Measurements from ENCODE around the gene B4GALT1.

DNA sequence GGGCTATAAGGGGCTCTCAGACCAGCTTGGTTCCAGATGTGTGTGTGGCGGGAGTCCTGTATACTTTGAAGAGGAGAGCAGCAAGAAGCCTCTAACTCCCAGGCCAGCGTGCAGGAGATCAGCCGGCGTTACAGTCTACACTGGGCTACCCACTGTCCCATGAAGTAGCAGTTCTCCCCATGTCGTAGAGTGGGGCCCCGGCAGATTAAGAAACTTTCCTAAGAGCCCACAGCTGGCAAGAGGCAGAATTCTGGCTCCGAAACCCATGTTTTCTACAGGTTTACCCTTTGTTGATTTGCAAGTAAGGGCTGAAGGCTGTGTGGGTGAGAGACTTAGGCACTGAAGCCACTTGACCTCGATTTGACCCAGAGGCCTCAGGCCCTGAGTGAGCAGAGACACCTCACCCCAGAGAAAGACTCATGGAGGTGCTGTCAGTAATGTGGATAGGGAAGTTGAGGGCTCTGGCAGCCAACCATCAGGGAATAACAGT lies 881 bp upstream of the B4GALT1 start:
- TF ChIP-seq, protein P1, sequence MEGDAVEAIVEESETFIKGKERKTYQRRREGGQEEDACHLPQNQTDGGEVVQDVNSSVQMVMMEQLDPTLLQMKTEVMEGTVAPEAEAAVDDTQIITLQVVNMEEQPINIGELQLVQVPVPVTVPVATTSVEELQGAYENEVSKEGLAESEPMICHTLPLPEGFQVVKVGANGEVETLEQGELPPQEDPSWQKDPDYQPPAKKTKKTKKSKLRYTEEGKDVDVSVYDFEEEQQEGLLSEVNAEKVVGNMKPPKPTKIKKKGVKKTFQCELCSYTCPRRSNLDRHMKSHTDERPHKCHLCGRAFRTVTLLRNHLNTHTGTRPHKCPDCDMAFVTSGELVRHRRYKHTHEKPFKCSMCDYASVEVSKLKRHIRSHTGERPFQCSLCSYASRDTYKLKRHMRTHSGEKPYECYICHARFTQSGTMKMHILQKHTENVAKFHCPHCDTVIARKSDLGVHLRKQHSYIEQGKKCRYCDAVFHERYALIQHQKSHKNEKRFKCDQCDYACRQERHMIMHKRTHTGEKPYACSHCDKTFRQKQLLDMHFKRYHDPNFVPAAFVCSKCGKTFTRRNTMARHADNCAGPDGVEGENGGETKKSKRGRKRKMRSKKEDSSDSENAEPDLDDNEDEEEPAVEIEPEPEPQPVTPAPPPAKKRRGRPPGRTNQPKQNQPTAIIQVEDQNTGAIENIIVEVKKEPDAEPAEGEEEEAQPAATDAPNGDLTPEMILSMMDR (IDR thresholded peaks at IDR 0.05): no peak
- TF ChIP-seq POLR2A (IDR thresholded peaks at IDR 0.05): no peak

Data from transverse colon (tissue), 3 donors.